K562 (cell line): Measurements from ENCODE around the gene MCIDAS. TPM values are rescaled to one million over a fixed set of nuclear protein-coding genes. Genes with fewer than 3 reads are reported as not detected.

Experiments
- BDP1 ChIP-seq: IDR thresholded peaks from 3 replicates; pipeline ENCODE4 v1.6.1; 2011; ENCODE audit not compliant: insufficient read length, insufficient read depth
- KAT2B ChIP-seq: IDR thresholded peaks from one replicate; pipeline ENCODE4 v1.6.1; 2012; ENCODE audit warnings: low read depth, mild to moderate bottlenecking, control low read depth, inconsistent platforms, low read length, moderate library complexity
- NCOA1 ChIP-seq: fragments of 450-650 bp; IDR thresholded peaks from 2 replicates; pipeline ENCODE4 v1.6.1; 2016; ENCODE audit warnings: low read depth
- POLR2A ChIP-seq: fragments of 450-650 bp; conservative IDR thresholded peaks from 2 replicates; pipeline ENCODE4 v1.6.1; 2016
- PRMT5 ChIP-seq: sonication (generic); formaldehyde crosslinking; IDR thresholded peaks from 2 replicates; pipeline ENCODE4 v1.5.0; 2020; ENCODE audit warnings: missing genetic modification reagents
- SAFB ChIP-seq: fragments of 200-400 bp; formaldehyde crosslinking; IDR thresholded peaks from 2 replicates; pipeline ENCODE4 v1.6.1; 2017; ENCODE audit warnings: low read depth, low read length, borderline replicate concordance
- SMAD3 ChIP-seq: fragments of 450-650 bp; formaldehyde crosslinking; conservative IDR thresholded peaks from 2 replicates; pipeline ENCODE4 v1.4.0; 2020; ENCODE audit warnings: mild to moderate bottlenecking
- TCF7L2 ChIP-seq: fragments of 150-350 bp; IDR thresholded peaks from 2 replicates; pipeline ENCODE4 v1.6.1; 2016; ENCODE audit warnings: low read depth, mild to moderate bottlenecking, low read length, moderate library complexity
- ZBTB40 ChIP-seq, 2 experiments: fragments of 450-650 bp in 1 of 2; sonication (generic) in 1 of 2; formaldehyde crosslinking in 1 of 2; IDR thresholded peaks; 2 replicates each; pipeline versions ENCODE4 v1.7.1 to v1.9.0; 2016 to 2022; ENCODE audit warnings: inconsistent platforms in 1 of 2, mild to moderate bottlenecking in 1 of 2, missing genetic modification reagents in 1 of 2
- ZFX ChIP-seq: sonication (generic); formaldehyde crosslinking; IDR thresholded peaks from 2 replicates; pipeline ENCODE4 v1.8.0; 2022; ENCODE audit warnings: mild to moderate bottlenecking, missing genetic modification reagents, moderate library complexity
- ZKSCAN8 ChIP-seq: fragments of 200-800 bp; sonication (Bioruptor generic); IDR thresholded peaks from 2 replicates; pipeline ENCODE4 v1.6.1; 2016; ENCODE audit warnings: missing genetic modification characterization, missing compliant biosample characterization
- ZNF444 ChIP-seq: fragments of 250-450 bp; sonication (Bioruptor Pico); IDR thresholded peaks from 2 replicates; pipeline ENCODE4 v1.4.0; 2020; ENCODE audit warnings: mild to moderate bottlenecking, moderate library complexity
- ZNF512 ChIP-seq: IDR thresholded peaks from 2 replicates; pipeline ENCODE4 v1.6.1; 2016; ENCODE audit warnings: missing genetic modification characterization, missing compliant biosample characterization
- polyA plus RNA-seq, 8 experiments: library from polyadenylated mRNA; depleted of rRNA in 4 of 8; stranded (reverse) in 5 of 8; unstranded in 3 of 8; fragments of >200 nt; fragmentation: Nextera tagmentation in 2 of 8; fragmentation: Illumina TruSeq in 1 of 8; extraction: Ambion mirVana in 2 of 8; extraction: Trizol in 1 of 8; gene quantifications; 2 replicates each; pipeline versions ENCODE4 v1.2.1 to v1.2.3, GENCODE V29; 2011 to 2014; ENCODE audit warnings: inconsistent platforms in 1 of 8, missing spikeins in 1 of 8
- total RNA-seq, 7 experiments: library from RNA; depleted of rRNA in 6 of 7; stranded (reverse); fragments of >200 nt in 6 of 7; fragmentation: Illumina TruSeq in 2 of 7; extraction: Trizol in 2 of 7; gene quantifications; 2 replicates each; pipeline versions ENCODE4 v1.2.1 to v1.2.3, GENCODE V29; 2011 to 2021; ENCODE audit warnings: low replicate concordance in 1 of 7
- TF ChIP-seq, protein P1 (sequence below): fragments of 250-450 bp; sonication (Bioruptor Pico); IDR thresholded peaks from 2 replicates; pipeline ENCODE4 v1.4.0; 2020; ENCODE audit warnings: mild to moderate bottlenecking, moderate library complexity
- TF ChIP-seq, protein P2 (sequence below): fragments of 250-450 bp; sonication (Bioruptor Pico); IDR thresholded peaks from 2 replicates; pipeline ENCODE4 v1.4.0; 2020

Gene MCIDAS
- total and polyA plus RNA-seq, 9 of the 15 experiments (the other 6 are each of a cell fraction or from before 2014, with no cell fraction given) = 0.07 to 1.5 (median 0.69) TPM

- TF ChIP-seq TCF7L2 = no peak
- no peak for TF ChIP-seq ZNF512 (tag)
- TF ChIP-seq, protein P1, sequence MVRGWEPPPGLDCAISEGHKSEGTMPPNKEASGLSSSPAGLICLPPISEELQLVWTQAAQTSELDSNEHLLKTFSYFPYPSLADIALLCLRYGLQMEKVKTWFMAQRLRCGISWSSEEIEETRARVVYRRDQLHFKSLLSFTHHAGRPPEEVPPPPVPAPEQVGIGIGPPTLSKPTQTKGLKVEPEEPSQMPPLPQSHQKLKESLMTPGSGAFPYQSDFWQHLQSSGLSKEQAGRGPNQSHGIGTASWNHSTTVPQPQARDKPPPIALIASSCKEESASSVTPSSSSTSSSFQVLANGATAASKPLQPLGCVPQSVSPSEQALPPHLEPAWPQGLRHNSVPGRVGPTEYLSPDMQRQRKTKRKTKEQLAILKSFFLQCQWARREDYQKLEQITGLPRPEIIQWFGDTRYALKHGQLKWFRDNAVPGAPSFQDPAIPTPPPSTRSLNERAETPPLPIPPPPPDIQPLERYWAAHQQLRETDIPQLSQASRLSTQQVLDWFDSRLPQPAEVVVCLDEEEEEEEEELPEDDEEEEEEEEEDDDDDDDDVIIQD (CRISPR knock-in tag) = no peak
- TF ChIP-seq ZKSCAN8 = no peak
- no peak for TF ChIP-seq NCOA1
- TF ChIP-seq POLR2A = peak; percentile 51
- TF ChIP-seq SMAD3 = no peak
- no peak for TF ChIP-seq ZBTB40 (IDR thresholded peaks at IDR 0.05)
- no peak for TF ChIP-seq ZBTB40 (CRISPR knock-in tag; IDR thresholded peaks at IDR 0.05)
- TF ChIP-seq BDP1 = no peak
- TF ChIP-seq ZFX (CRISPR knock-in tag) = peak; percentile 67
- TF ChIP-seq KAT2B = no peak
- TF ChIP-seq, protein P2, sequence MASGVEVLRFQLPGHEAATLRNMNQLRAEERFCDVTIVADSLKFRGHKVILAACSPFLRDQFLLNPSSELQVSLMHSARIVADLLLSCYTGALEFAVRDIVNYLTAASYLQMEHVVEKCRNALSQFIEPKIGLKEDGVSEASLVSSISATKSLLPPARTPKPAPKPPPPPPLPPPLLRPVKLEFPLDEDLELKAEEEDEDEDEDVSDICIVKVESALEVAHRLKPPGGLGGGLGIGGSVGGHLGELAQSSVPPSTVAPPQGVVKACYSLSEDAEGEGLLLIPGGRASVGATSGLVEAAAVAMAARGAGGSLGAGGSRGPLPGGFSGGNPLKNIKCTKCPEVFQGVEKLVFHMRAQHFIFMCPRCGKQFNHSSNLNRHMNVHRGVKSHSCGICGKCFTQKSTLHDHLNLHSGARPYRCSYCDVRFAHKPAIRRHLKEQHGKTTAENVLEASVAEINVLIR (CRISPR knock-in tag) = no peak
- TF ChIP-seq SAFB = no peak
- TF ChIP-seq PRMT5 (CRISPR knock-in tag) = no peak
- TF ChIP-seq ZNF444 (CRISPR knock-in tag) = no peak
These were observed 54.0 kb downstream of the MCIDAS start, which contains the start of gene CDC20B (continued) for GRCh38 chr5:55172937-55173686.
